ENCODE data around the gene RGS7.

The RGS7 gene

DNA sequence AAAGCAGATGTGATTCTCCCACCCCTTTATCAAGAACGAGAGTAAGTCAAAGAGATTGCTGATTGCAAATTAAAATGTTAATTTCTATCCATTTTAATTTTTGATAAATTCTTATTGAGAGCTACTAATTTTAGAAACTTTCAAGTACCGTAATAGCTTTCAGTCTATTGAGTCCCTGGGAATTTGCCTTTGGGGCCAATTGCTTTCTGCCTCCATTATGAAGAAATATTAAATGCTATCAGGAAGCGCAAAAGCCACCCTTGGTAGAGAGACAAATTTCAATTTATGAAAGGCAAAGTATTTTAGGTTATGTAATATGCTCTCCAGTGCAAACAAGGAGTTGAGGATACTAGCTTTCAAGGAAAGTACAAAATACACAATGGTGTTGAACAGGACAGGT, 332.2 kb downstream of the RGS7 start:
- Histone ChIP-seq H2AFZ (ENCODE audit: low read length) (no peak overlapping the region), H3F3A (ENCODE audit: low read depth) (no peaks in the 10 kb centered on the region), H3K27me3 (ENCODE audit: insufficient read depth, low read length, poor library complexity, severe bottlenecking) (no peaks in the 10 kb centered on the region), H3K36me3 (ENCODE audit: insufficient read depth, low read length) (no peaks in the 10 kb centered on the region), H4K20me1 (ENCODE audit: insufficient read depth, low read length, poor library complexity, severe bottlenecking) (no peaks in the 10 kb centered on the region), H3K9ac (ENCODE audit: low read depth, low read length, poor library complexity, severe bottlenecking) (no peak overlapping the region), H3K79me2 (ENCODE audit: insufficient read depth, low read length) (no peaks in the 10 kb centered on the region), H3K9me3 (ENCODE audit: insufficient read depth, low read depth, low read length) (0 out of 2 replicates have a peak, but pooled peaks cover 3% of the 10 kb centered on the region), H3K9me2 (replicated peaks; ENCODE audit: low read depth, low read length) (no peaks in the 10 kb centered on the region), H3K4me2 (ENCODE audit: low read depth, low read length, poor library complexity, severe bottlenecking) (no peak overlapping the region), H3K4me3 (ENCODE audit: low read length, poor library complexity, severe bottlenecking) (no peak overlapping the region), H3K4me1 (ENCODE audit: insufficient read depth, low read length, poor library complexity, severe bottlenecking) (no peaks in the 10 kb centered on the region)
- TF ChIP-seq, protein P1, sequence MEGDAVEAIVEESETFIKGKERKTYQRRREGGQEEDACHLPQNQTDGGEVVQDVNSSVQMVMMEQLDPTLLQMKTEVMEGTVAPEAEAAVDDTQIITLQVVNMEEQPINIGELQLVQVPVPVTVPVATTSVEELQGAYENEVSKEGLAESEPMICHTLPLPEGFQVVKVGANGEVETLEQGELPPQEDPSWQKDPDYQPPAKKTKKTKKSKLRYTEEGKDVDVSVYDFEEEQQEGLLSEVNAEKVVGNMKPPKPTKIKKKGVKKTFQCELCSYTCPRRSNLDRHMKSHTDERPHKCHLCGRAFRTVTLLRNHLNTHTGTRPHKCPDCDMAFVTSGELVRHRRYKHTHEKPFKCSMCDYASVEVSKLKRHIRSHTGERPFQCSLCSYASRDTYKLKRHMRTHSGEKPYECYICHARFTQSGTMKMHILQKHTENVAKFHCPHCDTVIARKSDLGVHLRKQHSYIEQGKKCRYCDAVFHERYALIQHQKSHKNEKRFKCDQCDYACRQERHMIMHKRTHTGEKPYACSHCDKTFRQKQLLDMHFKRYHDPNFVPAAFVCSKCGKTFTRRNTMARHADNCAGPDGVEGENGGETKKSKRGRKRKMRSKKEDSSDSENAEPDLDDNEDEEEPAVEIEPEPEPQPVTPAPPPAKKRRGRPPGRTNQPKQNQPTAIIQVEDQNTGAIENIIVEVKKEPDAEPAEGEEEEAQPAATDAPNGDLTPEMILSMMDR (conservative IDR thresholded peaks at IDR 0.05; ENCODE audit: low read length): no peak
- no peak for TF ChIP-seq EZH2phosphoT487 (IDR thresholded peaks at IDR 0.05; ENCODE audit: borderline replicate concordance)

DNA sequence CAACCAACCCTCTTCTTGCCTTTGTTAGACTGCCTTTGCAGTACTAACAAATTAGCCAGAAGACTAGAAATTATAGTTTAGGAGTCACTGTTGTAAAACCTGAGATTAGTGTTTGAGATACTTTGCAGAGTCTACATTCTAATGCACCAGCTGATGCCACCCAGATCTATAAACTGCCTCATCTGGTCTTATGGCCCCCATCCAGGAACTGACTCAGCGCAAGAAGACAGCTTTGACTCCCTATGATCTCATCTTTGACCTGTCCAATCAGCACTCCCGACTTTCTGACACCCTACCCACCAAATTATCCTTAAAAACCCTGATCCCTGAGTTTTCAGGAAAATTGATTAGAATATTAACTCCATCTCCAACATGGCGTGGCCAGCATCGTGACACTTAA, 334.6 kb downstream of the RGS7 start:
- H3K4me2 ChIP-seq (ENCODE audit: low read depth, low read length, poor library complexity, severe bottlenecking): no peak overlapping the region
- 0 out of 2 replicates have a peak, but pooled peaks cover 3% of the 10 kb centered on the region for H3K9me3 ChIP-seq (ENCODE audit: insufficient read depth, low read depth, low read length)
- no peak overlapping the region for H3K9ac ChIP-seq (ENCODE audit: low read depth, low read length, poor library complexity, severe bottlenecking)
- no peaks in the 10 kb centered on the region for H3K9me2 ChIP-seq (replicated peaks; ENCODE audit: low read depth, low read length)
- H3K79me2 ChIP-seq (ENCODE audit: insufficient read depth, low read length): no peaks in the 10 kb centered on the region
- no peaks in the 10 kb centered on the region for H3K36me3 ChIP-seq (ENCODE audit: insufficient read depth, low read length)
- TF ChIP-seq, protein P1 (conservative IDR thresholded peaks at IDR 0.05; ENCODE audit: low read length): no peak
- no peak for TF ChIP-seq EZH2phosphoT487 (IDR thresholded peaks at IDR 0.05; ENCODE audit: borderline replicate concordance)
- H3K4me3 ChIP-seq (ENCODE audit: low read length, poor library complexity, severe bottlenecking): no peak overlapping the region
- H2AFZ ChIP-seq (ENCODE audit: low read length): no peak overlapping the region
- H3K4me1 ChIP-seq (ENCODE audit: insufficient read depth, low read length, poor library complexity, severe bottlenecking): no peaks in the 10 kb centered on the region
- H3F3A ChIP-seq (ENCODE audit: low read depth): no peaks in the 10 kb centered on the region
- no peaks in the 10 kb centered on the region for H4K20me1 ChIP-seq (ENCODE audit: insufficient read depth, low read length, poor library complexity, severe bottlenecking)
- no peaks in the 10 kb centered on the region for H3K27me3 ChIP-seq (ENCODE audit: insufficient read depth, low read length, poor library complexity, severe bottlenecking)

DNA sequence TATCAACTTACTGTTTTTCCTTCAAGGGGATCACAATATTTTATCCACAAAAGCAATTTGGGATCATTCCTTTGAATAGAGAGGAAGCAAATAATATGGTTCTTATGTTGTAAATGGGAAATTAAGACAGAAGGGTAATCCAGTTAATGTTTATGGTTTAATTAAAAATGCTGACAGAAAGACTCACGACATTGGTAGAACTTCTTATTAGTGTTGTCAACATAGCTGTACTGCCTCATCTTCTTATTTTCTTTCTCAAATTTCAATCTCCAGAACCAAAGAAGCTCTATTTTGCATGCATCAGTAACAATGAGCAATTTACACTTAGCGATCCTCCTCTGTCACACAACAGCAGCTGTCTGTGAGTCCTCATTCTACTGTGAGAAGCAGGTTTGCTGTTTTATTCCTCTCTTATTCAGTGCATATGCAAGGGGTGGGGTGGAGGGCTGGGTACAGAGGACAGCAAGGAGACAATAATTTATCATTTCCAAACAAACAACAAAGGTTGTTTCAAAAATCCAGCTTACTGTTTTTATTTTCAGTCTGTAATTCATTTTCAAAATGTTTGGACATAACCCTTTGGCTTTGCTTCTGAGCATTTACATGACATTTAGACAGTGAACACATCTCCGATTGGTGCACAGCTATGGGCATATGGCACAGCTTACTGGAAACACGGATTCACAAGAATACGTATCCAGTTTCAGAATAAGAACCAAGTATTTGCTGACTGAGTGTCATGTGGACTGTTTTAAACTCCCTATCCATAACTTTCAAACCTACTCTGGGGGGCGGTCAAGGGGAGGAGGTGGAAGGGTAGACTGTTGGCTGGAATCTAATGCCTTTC, 335.9 kb downstream of the RGS7 start:
- no peaks in the 10 kb centered on the region for H3K79me2 ChIP-seq (ENCODE audit: insufficient read depth, low read length)
- no peaks in the 10 kb centered on the region for H4K20me1 ChIP-seq (ENCODE audit: insufficient read depth, low read length, poor library complexity, severe bottlenecking)
- H3K4me2 ChIP-seq (ENCODE audit: low read depth, low read length, poor library complexity, severe bottlenecking): no peak overlapping the region
- no peaks in the 10 kb centered on the region for H3K4me1 ChIP-seq (ENCODE audit: insufficient read depth, low read length, poor library complexity, severe bottlenecking)
- no peak overlapping the region for H3K4me3 ChIP-seq (ENCODE audit: low read length, poor library complexity, severe bottlenecking)
- 0 out of 2 replicates have a peak, but pooled peaks cover 3% of the 10 kb centered on the region for H3K9me3 ChIP-seq (ENCODE audit: insufficient read depth, low read depth, low read length)
- H3F3A ChIP-seq (ENCODE audit: low read depth): no peaks in the 10 kb centered on the region
- no peaks in the 10 kb centered on the region for H3K9me2 ChIP-seq (replicated peaks; ENCODE audit: low read depth, low read length)
- H3K27me3 ChIP-seq (ENCODE audit: insufficient read depth, low read length, poor library complexity, severe bottlenecking): no peaks in the 10 kb centered on the region
- no peak for TF ChIP-seq EZH2phosphoT487 (IDR thresholded peaks at IDR 0.05; ENCODE audit: borderline replicate concordance)
- TF ChIP-seq, protein P1 (conservative IDR thresholded peaks at IDR 0.05; ENCODE audit: low read length): no peak
- no peak overlapping the region for H2AFZ ChIP-seq (ENCODE audit: low read length)
- H3K9ac ChIP-seq (ENCODE audit: low read depth, low read length, poor library complexity, severe bottlenecking): no peak overlapping the region
- no peaks in the 10 kb centered on the region for H3K36me3 ChIP-seq (ENCODE audit: insufficient read depth, low read length)
